PFSK-1 (cell line): Measurements from ENCODE around the gene RASGRF2.

Experiments used
- FOXP2 ChIP-seq: optimal IDR thresholded peaks from 2 replicates; pipeline ENCODE3; 2011; ENCODE audit warnings: borderline replicate concordance, control low read depth, inconsistent platforms; ENCODE audit not compliant: insufficient read depth; ENCODE audit errors: extremely low read length, extremely low read depth
- POLR2AphosphoS5 ChIP-seq: IDR thresholded peaks from 2 replicates; pipeline ENCODE4 v1.6.1; 2012; ENCODE audit warnings: low read depth, mild to moderate bottlenecking, control low read depth, low read length, moderate library complexity
- SIN3A ChIP-seq: IDR thresholded peaks from 2 replicates; pipeline ENCODE4 v1.6.1; 2012; ENCODE audit warnings: mild to moderate bottlenecking, low read length, moderate library complexity, borderline replicate concordance; ENCODE audit not compliant: insufficient read depth
- TAF1 ChIP-seq: IDR thresholded peaks from 2 replicates; pipeline ENCODE4 v1.6.1; 2012; ENCODE audit warnings: low read length, control low read depth, borderline replicate concordance; ENCODE audit not compliant: insufficient read depth
- TF ChIP-seq, protein P1 (sequence below), 2 experiments: IDR thresholded peaks; 2 replicates each; pipeline versions ENCODE4 v1.6.1 to v1.8.0; 2011 to 2012; ENCODE audit warnings: low read depth in 2 of 2, low read length in 2 of 2, control low read depth in 1 of 2, inconsistent platforms in 1 of 2, mild to moderate bottlenecking in 1 of 2, moderate library complexity in 1 of 2; ENCODE audit not compliant: insufficient read depth in 1 of 2

Gene RASGRF2

DNA sequence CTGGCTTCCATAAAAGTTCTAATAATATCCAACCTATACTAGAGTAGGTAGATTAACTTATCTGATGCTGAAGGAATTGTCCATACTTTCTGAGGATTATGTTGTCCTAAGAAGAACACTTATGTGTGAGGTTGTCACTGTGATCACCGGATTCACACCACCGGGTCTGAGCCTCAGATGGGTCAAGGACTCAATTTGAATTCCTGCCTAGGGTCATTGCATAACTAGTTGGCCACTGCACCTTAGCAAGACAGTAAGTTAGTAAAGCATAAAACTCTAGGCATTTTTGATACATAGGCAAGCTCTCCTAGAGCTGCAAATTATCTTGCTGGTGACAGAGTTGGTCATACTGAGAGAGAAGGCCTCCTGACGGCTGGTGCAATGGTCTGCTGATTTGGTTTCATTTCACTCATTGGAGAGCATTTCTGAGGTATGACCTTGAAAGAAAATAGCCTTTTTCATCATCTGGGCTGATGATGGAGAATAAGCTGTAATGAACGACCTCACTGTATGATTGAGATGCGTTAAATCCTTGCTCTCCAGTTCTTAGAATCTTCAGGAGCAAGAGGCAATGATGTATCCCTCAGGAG is 200.9 kb downstream of the RASGRF2 start:
- TF ChIP-seq TAF1: no peak
- no peak for TF ChIP-seq POLR2AphosphoS5
- TF ChIP-seq, protein P1, sequence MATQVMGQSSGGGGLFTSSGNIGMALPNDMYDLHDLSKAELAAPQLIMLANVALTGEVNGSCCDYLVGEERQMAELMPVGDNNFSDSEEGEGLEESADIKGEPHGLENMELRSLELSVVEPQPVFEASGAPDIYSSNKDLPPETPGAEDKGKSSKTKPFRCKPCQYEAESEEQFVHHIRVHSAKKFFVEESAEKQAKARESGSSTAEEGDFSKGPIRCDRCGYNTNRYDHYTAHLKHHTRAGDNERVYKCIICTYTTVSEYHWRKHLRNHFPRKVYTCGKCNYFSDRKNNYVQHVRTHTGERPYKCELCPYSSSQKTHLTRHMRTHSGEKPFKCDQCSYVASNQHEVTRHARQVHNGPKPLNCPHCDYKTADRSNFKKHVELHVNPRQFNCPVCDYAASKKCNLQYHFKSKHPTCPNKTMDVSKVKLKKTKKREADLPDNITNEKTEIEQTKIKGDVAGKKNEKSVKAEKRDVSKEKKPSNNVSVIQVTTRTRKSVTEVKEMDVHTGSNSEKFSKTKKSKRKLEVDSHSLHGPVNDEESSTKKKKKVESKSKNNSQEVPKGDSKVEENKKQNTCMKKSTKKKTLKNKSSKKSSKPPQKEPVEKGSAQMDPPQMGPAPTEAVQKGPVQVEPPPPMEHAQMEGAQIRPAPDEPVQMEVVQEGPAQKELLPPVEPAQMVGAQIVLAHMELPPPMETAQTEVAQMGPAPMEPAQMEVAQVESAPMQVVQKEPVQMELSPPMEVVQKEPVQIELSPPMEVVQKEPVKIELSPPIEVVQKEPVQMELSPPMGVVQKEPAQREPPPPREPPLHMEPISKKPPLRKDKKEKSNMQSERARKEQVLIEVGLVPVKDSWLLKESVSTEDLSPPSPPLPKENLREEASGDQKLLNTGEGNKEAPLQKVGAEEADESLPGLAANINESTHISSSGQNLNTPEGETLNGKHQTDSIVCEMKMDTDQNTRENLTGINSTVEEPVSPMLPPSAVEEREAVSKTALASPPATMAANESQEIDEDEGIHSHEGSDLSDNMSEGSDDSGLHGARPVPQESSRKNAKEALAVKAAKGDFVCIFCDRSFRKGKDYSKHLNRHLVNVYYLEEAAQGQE (IDR thresholded peaks at IDR 0.05; ENCODE audit: insufficient read depth in 1 of 2, low read depth in 2 of 2, low read length in 2 of 2): no peak
- TF ChIP-seq FOXP2: no peak
- no peak for TF ChIP-seq SIN3A

DNA sequence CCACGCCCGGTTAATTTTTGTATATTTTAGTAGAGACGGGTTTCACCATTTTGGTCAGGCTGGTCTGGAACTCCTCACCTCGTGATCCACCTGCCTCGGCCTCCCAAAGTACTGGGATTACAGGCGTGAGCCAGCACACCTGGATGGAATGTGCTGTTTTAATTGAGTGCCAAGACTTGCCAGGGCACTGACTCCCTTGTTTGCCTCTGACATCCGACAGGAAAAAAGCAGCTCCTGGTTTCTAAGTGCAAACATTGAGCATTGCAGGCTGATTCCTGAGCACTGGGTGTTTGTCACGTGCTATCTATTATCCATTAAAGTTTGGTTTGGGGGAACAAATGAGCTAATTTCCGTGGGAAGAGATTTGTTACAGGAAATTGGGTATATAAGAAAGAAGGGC is 202.3 kb downstream of the RASGRF2 start:
- TF ChIP-seq SIN3A (no peak), POLR2AphosphoS5 (no peak), TAF1 (no peak), FOXP2 (no peak)
- TF ChIP-seq, protein P1 (IDR thresholded peaks at IDR 0.05; ENCODE audit: insufficient read depth in 1 of 2, low read depth in 2 of 2, low read length in 2 of 2): no peak

DNA sequence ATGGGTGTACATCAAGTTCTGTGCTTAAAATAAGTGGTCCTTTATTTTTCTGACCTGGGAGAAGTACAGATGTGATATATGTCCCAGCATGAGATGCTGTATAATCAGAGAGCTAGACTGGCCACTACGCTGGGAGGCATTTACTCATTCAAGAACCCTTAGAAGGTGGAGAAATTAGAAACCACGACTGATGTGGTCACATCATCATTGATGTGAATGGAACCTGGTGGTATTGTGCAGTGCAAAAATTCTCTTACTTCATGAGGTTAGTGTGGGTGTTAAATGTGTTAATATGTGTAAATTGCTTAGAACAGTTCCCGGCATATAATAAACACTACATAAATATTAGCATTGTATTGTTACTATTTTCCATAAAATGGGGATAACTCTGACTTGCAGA is 203.5 kb downstream of the RASGRF2 start:
- TF ChIP-seq SIN3A (no peak), POLR2AphosphoS5 (no peak), FOXP2 (no peak), TAF1 (no peak)
- TF ChIP-seq, protein P1 (IDR thresholded peaks at IDR 0.05; ENCODE audit: insufficient read depth in 1 of 2, low read depth in 2 of 2, low read length in 2 of 2): no peak

DNA sequence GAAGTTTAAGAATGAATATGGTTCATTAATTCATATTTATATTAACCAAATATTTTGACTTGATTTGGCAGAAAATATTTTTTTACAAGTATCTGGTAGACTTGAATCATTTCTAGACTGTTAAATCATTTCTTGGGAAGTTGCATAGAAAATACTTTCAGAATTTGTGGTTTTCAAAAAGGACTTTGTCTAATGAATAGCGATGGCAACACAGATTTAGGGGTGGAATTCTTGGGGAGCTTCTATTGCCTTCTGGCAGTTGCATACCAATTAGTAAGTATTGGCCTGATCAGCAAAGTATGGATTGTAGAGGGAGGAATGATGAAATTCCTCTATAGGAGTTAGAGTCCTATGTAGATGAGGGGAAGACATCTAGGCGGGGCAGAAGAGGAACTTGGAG is 204.3 kb downstream of the RASGRF2 start:
- TF ChIP-seq, protein P1 (IDR thresholded peaks at IDR 0.05; ENCODE audit: insufficient read depth in 1 of 2, low read depth in 2 of 2, low read length in 2 of 2): no peak
- no peak for TF ChIP-seq TAF1
- TF ChIP-seq POLR2AphosphoS5: no peak
- no peak for TF ChIP-seq FOXP2
- TF ChIP-seq SIN3A: no peak

DNA sequence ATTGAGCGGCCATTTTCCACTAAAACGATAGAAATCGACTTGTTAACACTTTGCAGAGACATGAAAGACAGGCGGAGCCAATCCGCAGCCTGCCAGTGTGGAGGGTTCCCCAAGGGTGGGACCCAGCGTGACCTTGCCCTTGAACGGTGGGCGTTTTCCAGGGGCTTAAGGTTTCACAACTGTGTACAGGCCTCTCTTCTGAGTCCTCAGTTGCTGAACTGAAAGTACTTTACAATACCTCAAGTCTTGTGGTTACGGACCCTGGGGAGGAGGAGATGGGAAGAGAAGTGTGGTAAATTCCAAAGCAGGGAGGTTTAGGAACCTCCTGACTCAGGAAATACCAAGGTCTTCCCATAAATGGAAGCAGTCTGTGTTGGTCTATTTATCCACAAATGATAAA is 204.8 kb downstream of the RASGRF2 start:
- TF ChIP-seq, protein P1 (IDR thresholded peaks at IDR 0.05; ENCODE audit: insufficient read depth in 1 of 2, low read depth in 2 of 2, low read length in 2 of 2): no peak
- TF ChIP-seq TAF1: no peak
- no peak for TF ChIP-seq SIN3A
- TF ChIP-seq POLR2AphosphoS5: no peak
- no peak for TF ChIP-seq FOXP2
